ENCODE results near the gene MYL9.
"Not testable (repeated sequence)": the region's sequence is repeated elsewhere in the genome, so short reads cannot be mapped to it uniquely, and the experiment has no call there.

The MYL9 gene
- total RNA-seq: 0 to 0.24 (median 0) reads per million in 4 experiments

GRCh38 chr20:36541227-36541767 is at the start of gene MYL9:
Gene MYL9 (plus strand): TSS chr20:36541519. CDS start chr20:36544885, 3,366 bp downstream.
- no peak for DNase-seq

GRCh38 chr20:36491901-36492617 is 49.3 kb upstream of the MYL9 start:
- peak; percentile 8 for DNase-seq

GRCh38 chr20:36493051-36493800 is 48.1 kb upstream of the MYL9 start:
- no peak for DNase-seq

GRCh38 chr20:36493801-36494114 is 47.6 kb upstream of the MYL9 start:
- no peak for DNase-seq

GRCh38 chr20:36496707-36497669 is 44.3 kb upstream of the MYL9 start:
- no peak for DNase-seq

- DNase-seq: no peak
Measured at GRCh38 chr20:36497856-36498255, 43.5 kb upstream of the MYL9 start.

- DNase-seq: no peak
Measured at GRCh38 chr20:36498386-36499179, 42.7 kb upstream of the MYL9 start.

- DNase-seq: no peak
Measured at GRCh38 chr20:36499211-36499610, 42.1 kb upstream of the MYL9 start.

GRCh38 chr20:36499723-36500501 is 41.4 kb upstream of the MYL9 start:
- no peak for DNase-seq

GRCh38 chr20:36501367-36502006 is 39.8 kb upstream of the MYL9 start:
- no peak for DNase-seq

- no peak for DNase-seq
Measured at GRCh38 chr20:36504295-36504694, 37.0 kb upstream of the MYL9 start.

GRCh38 chr20:36506253-36506652 is 35.1 kb upstream of the MYL9 start:
- no peak for DNase-seq

- no peak for DNase-seq
Measured at GRCh38 chr20:36507746-36508145, 33.6 kb upstream of the MYL9 start.

- no peak for DNase-seq
Measured at GRCh38 chr20:36519012-36519719, 22.2 kb upstream of the MYL9 start.

GRCh38 chr20:36519944-36520343 is 21.4 kb upstream of the MYL9 start:
- no peak for DNase-seq

GRCh38 chr20:36521526-36521925 is 19.8 kb upstream of the MYL9 start:
- DNase-seq: no peak

- DNase-seq: not testable (repeated sequence)
Measured at GRCh38 chr20:36522412-36522811, 18.9 kb upstream of the MYL9 start.

GRCh38 chr20:36523341-36523740 is 18.0 kb upstream of the MYL9 start:
- DNase-seq: no peak

GRCh38 chr20:36525620-36526365 is 15.5 kb upstream of the MYL9 start:
- no peak for DNase-seq
